GM23338 (cell line): Measurements from ENCODE around the gene TMEM147. TPM values are rescaled to one million over a fixed set of nuclear protein-coding genes. Genes with fewer than 3 reads are reported as not detected.

ENCODE experiments used
- ATAC-seq: fragments of 200-7000 bp; cut with Tn5 transposase; 3 replicates; pipeline ENCODE4 v1.9.1; 2020
- DNase-seq: peaks from one replicate; pipeline ENCODE4 v3.0.0-alpha.2; 2015; ENCODE audit warnings: low spot score
- H2AFZ ChIP-seq: fragments of 200-600 bp; sonication (generic); 2 replicates; pipeline ENCODE4 v1.8.0; 2016; ENCODE audit warnings: antibody characterized with exemption, mild to moderate bottlenecking, moderate library complexity
- H3F3A ChIP-seq: fragments of 200-600 bp; sonication (generic); replicated peaks from 2 replicates; pipeline ENCODE4 v1.8.0; 2017; ENCODE audit warnings: antibody characterized with exemption, mixed run types, low read depth
- H3K27ac ChIP-seq: fragments of 200-600 bp; sonication (generic); 2 replicates; pipeline ENCODE4 v1.6.1; 2016; ENCODE audit warnings: low read depth
- H3K27me3 ChIP-seq: fragments of 200-600 bp; sonication (generic); 2 replicates; pipeline ENCODE4 v1.8.0; 2016; ENCODE audit warnings: mild to moderate bottlenecking, mixed run types, moderate library complexity; ENCODE audit not compliant: insufficient read depth
- H3K36me3 ChIP-seq: fragments of 200-600 bp; sonication (generic); 2 replicates; pipeline ENCODE4 v1.8.0; 2016; ENCODE audit warnings: mild to moderate bottlenecking; ENCODE audit not compliant: insufficient read depth
- H3K4me1 ChIP-seq: fragments of 200-600 bp; sonication (generic); 2 replicates; pipeline ENCODE4 v1.8.0; 2016; ENCODE audit warnings: mild to moderate bottlenecking, moderate library complexity; ENCODE audit not compliant: insufficient read depth
- H3K4me2 ChIP-seq: fragments of 200-600 bp; sonication (generic); 2 replicates; pipeline ENCODE4 v1.7.1; 2017; ENCODE audit warnings: mixed run types
- H3K4me3 ChIP-seq: fragments of 200-600 bp; sonication (generic); 2 replicates; pipeline ENCODE4 v1.6.1; 2016; ENCODE audit warnings: mixed run types
- H3K79me2 ChIP-seq: fragments of 200-600 bp; sonication (generic); replicated peaks from 2 replicates; pipeline ENCODE4 v1.8.0; 2017; ENCODE audit warnings: mild to moderate bottlenecking; ENCODE audit not compliant: insufficient read depth
- H3K9me2 ChIP-seq: fragments of 200-600 bp; sonication (generic); 2 replicates; pipeline ENCODE4 v1.8.0; 2017; ENCODE audit not compliant: insufficient read depth
- H4K20me1 ChIP-seq: fragments of 200-600 bp; sonication (generic); replicated peaks from 2 replicates; pipeline ENCODE4 v1.8.0; 2017; ENCODE audit warnings: mild to moderate bottlenecking; ENCODE audit not compliant: insufficient read depth
- H3K27ac Mint-ChIP-seq: 2 replicates; pipeline ENCODE4 v1.8.0; 2020; ENCODE audit warnings: inconsistent platforms, mild to moderate bottlenecking, moderate library complexity, mixed read lengths
- H3K27me3 Mint-ChIP-seq: 3 replicates; pipeline ENCODE4 v1.8.0; 2022; ENCODE audit warnings: low read depth, mild to moderate bottlenecking, moderate library complexity, mixed read lengths, inconsistent platforms; ENCODE audit not compliant: insufficient read depth, poor library complexity
- H3K36me3 Mint-ChIP-seq: 3 replicates; pipeline ENCODE4 v1.8.0; 2021; ENCODE audit warnings: low read depth, mild to moderate bottlenecking, inconsistent platforms, moderate library complexity, mixed read lengths
- H3K4me1 Mint-ChIP-seq: 3 replicates; pipeline ENCODE4 v1.8.0; 2020; ENCODE audit warnings: mild to moderate bottlenecking, inconsistent platforms, mixed read lengths
- H3K4me3 Mint-ChIP-seq: 3 replicates; pipeline ENCODE4 v1.8.0; 2021; ENCODE audit warnings: moderate library complexity, mild to moderate bottlenecking, inconsistent platforms, mixed read lengths
- H3K9me3 Mint-ChIP-seq: 3 replicates; pipeline ENCODE4 v1.8.0; 2020; ENCODE audit warnings: moderate library complexity, mild to moderate bottlenecking, inconsistent platforms, mixed read lengths
- CREB1 ChIP-seq: fragments of 250-450 bp; sonication (Bioruptor Pico); IDR thresholded peaks from 2 replicates; pipeline ENCODE4 v1.5.0; 2020; ENCODE audit warnings: low read depth, mild to moderate bottlenecking, moderate library complexity
- EZH2 ChIP-seq: fragments of 200-600 bp; sonication (generic); IDR thresholded peaks from one replicate; pipeline ENCODE4 v1.8.0; 2017; ENCODE audit warnings: antibody characterized with exemption, mild to moderate bottlenecking, low read depth; ENCODE audit not compliant: unreplicated experiment
- EZH2phosphoT487 ChIP-seq: fragments of 200-600 bp; sonication (generic); IDR thresholded peaks from one replicate; pipeline ENCODE4 v1.8.1; 2018; ENCODE audit warnings: antibody characterized with exemption; ENCODE audit not compliant: unreplicated experiment
- JUNB ChIP-seq: IDR thresholded peaks from one replicate; pipeline ENCODE4 v1.6.1; 2016; ENCODE audit warnings: antibody characterized with exemption; ENCODE audit not compliant: unreplicated experiment
- ZNF462 ChIP-seq: fragments of 250-450 bp; sonication (Bioruptor Pico); IDR thresholded peaks from 2 replicates; pipeline ENCODE4 v1.5.0; 2020; ENCODE audit warnings: mild to moderate bottlenecking, moderate library complexity
- polyA plus RNA-seq: library from polyadenylated mRNA; unstranded; fragments of >200 nt; fragmentation: Nextera tagmentation; extraction: Ambion mirVana; gene quantifications from 2 replicates; pipeline ENCODE4 v1.2.1, GENCODE V29; 2016
- total RNA-seq: library from RNA; depleted of rRNA; stranded (reverse); fragments of >200 nt; shearing (Covaris generic); gene quantifications from 2 replicates; pipeline ENCODE4 v1.2.3, GENCODE V29; 2014
- TF ChIP-seq, protein P1 (sequence below): IDR thresholded peaks from 2 replicates; pipeline ENCODE4 v1.6.1; 2016; ENCODE audit warnings: antibody characterized with exemption

Gene TMEM147
- total and polyA plus RNA-seq, 2 experiments from 2014 or later: 164 to 272 TPM

GRCh38 chr19:35565016-35565856 lies 19.8 kb downstream of the TMEM147 start (continued):
- TF ChIP-seq ZNF462 (CRISPR knock-in tag) (no peak), EZH2 (no peak), EZH2phosphoT487 (no peak), JUNB (no peak)

DNA sequence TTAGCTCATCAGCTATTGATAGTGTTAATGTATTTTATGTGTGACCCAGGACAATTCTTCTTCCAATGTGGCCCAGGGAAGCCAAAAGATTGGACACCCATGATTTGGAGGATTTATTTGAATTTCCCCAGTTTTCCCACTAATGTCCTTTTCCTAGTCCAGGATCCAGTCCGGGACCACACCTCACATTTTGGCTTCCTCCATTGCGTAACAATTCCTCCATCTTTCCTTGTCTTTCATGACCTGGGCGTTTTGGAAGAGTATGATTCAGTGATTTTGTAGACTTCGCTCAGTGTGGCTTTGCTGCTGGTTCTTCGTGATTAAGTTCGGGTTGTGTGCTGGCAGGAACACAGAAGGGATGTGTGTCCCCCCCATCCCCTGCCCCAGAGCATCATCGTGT lies 21.3 kb downstream of the TMEM147 start:
- Mint-ChIP-seq H3K4me3 (no peak overlapping the region), H3K4me1 (peaks cover 14% of the 10 kb centered on the region; the same call in 2 of the 3 replicates), H3K27ac (no peak overlapping the region), H3K36me3 (no peaks in the 10 kb centered on the region), H3K27me3 (peaks cover 1% of the 10 kb centered on the region), H3K9me3 (no peaks in the 10 kb centered on the region)
- ATAC-seq (no peak), DNase-seq (no peak)
- Histone ChIP-seq H3K36me3 (no peaks in the 10 kb centered on the region), H3K79me2 (no peaks in the 10 kb centered on the region), H4K20me1 (no peaks in the 10 kb centered on the region), H3K9me2 (no peaks in the 10 kb centered on the region), H3F3A (no peaks in the 10 kb centered on the region), H3K27ac (no peak overlapping the region), H3K27me3 (no peaks in the 10 kb centered on the region), H3K4me3 (no peak overlapping the region), H2AFZ (no peak overlapping the region), H3K4me1 (no peaks in the 10 kb centered on the region), H3K4me2 (no peak overlapping the region)
- TF ChIP-seq CREB1 (CRISPR knock-in tag): no peak
- no peak for TF ChIP-seq EZH2phosphoT487
- TF ChIP-seq, protein P1, sequence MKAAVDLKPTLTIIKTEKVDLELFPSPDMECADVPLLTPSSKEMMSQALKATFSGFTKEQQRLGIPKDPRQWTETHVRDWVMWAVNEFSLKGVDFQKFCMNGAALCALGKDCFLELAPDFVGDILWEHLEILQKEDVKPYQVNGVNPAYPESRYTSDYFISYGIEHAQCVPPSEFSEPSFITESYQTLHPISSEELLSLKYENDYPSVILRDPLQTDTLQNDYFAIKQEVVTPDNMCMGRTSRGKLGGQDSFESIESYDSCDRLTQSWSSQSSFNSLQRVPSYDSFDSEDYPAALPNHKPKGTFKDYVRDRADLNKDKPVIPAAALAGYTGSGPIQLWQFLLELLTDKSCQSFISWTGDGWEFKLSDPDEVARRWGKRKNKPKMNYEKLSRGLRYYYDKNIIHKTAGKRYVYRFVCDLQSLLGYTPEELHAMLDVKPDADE: no peak
- TF ChIP-seq JUNB: no peak
